ENCODE measurements around the gene TPST2. TPM values are rescaled to one million over a fixed set of nuclear protein-coding genes. Genes with fewer than 3 reads are reported as not detected.
"Not testable (repeated sequence)": the region's sequence is repeated elsewhere in the genome, so short reads cannot be mapped to it uniquely, and the experiment has no call there.

The TPST2 gene
- total and polyA plus RNA-seq, 2 donors, result 14.1 to 27.4 TPM

- no peak for DNase-seq (ENCODE audit: extremely low spot score)
- Histone ChIP-seq H3K36me3 (ENCODE audit: insufficient read depth) (peaks cover 4% of the 10 kb centered on the region), H3K4me3 (ENCODE audit: low read depth, low read length) (no peak overlapping the region), H3K27ac (ENCODE audit: low read depth) (no peak overlapping the region), H3K4me1 (ENCODE audit: insufficient read depth) (no peaks in the 10 kb centered on the region)
- 98% methylated on average over 3 of the region's 3 CpGs for WGBS
Observed at GRCh38 chr22:26536762-26537134, 53.2 kb downstream of the TPST2 start.

GRCh38 chr22:26536056-26536761 lies 53.7 kb downstream of the TPST2 start:
- Histone ChIP-seq H3K4me1 (ENCODE audit: insufficient read depth) (no peaks in the 10 kb centered on the region), H3K4me3 (ENCODE audit: low read depth, low read length) (no peak overlapping the region), H3K27ac (ENCODE audit: low read depth) (no peak overlapping the region), H3K36me3 (ENCODE audit: insufficient read depth) (peaks cover 3% of the 10 kb centered on the region)
- DNase-seq (ENCODE audit: extremely low spot score), result no peak
- 94% methylated on average over 12 of the region's 12 CpGs for WGBS

DNA sequence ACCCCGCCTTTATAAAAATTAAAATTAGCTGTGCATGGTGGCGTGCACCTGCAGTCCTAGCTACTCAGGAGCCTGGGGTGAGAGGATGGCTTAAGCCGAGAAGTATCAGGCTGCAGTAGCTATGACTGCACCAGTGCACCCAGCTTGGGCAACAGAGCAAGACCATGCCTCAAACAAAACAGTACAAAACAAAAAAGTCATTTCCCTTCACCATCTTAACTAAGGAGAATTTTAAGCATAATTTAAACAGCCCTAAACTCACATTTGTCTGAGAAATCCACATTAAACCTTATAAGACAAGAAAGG lies 54.4 kb downstream of the TPST2 start:
- 99% methylated on average over 3 of the region's 3 CpGs for WGBS
- H3K4me3 ChIP-seq (ENCODE audit: low read depth, low read length), result no peak overlapping the region
- H3K27ac ChIP-seq (ENCODE audit: low read depth), result no peak overlapping the region
- DNase-seq (ENCODE audit: extremely low spot score), result no peak
- H3K4me1 ChIP-seq (ENCODE audit: insufficient read depth), result no peaks in the 10 kb centered on the region
- H3K36me3 ChIP-seq (ENCODE audit: insufficient read depth), result peaks cover 3% of the 10 kb centered on the region

- H3K4me1 ChIP-seq (ENCODE audit: insufficient read depth), result no peaks in the 10 kb centered on the region
- whole genome bisulfite sequencing, result 69% methylated on average over 13 of the region's 13 CpGs
- peaks cover 3% of the 10 kb centered on the region for H3K36me3 ChIP-seq (ENCODE audit: insufficient read depth)
- no peak overlapping the region for H3K4me3 ChIP-seq (ENCODE audit: low read depth, low read length)
- no peak overlapping the region for H3K27ac ChIP-seq (ENCODE audit: low read depth)
- DNase-seq (ENCODE audit: extremely low spot score), result no peak
Observed at GRCh38 chr22:26534874-26535602, 54.9 kb downstream of the TPST2 start.

- no peak overlapping the region for H3K27ac ChIP-seq (ENCODE audit: low read depth)
- H3K4me1 ChIP-seq (ENCODE audit: insufficient read depth), result no peaks in the 10 kb centered on the region
- 80% methylated on average over 7 of the region's 7 CpGs for WGBS
- no peak overlapping the region for H3K4me3 ChIP-seq (ENCODE audit: low read depth, low read length)
- peaks cover 3% of the 10 kb centered on the region for H3K36me3 ChIP-seq (ENCODE audit: insufficient read depth)
- no peak for DNase-seq (ENCODE audit: extremely low spot score)
Observed at GRCh38 chr22:26534171-26534855, 55.6 kb downstream of the TPST2 start.

DNA sequence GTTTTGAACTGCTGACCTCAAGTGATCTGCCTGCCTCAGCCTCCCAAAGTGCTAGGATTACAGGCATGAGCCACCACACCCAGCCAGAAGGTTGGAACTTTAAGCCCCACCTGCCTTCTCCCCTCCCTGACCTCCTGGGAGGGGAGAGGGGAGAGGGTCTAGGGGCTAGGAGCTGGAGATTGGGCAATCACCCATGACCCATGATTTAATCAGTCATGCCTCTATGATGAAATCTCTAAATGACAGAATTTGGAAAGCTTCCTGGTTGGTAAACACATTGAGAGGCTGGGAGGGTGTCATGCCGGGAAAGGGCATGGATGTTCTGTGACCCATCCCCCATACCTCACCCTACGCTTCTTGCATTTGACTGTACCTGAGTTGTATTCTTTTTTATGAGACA lies 60.6 kb downstream of the TPST2 start:
- 77% methylated on average over 2 of the region's 2 CpGs for WGBS
- no peak overlapping the region for H3K27ac ChIP-seq (ENCODE audit: low read depth)
- no peak overlapping the region for H3K4me3 ChIP-seq (ENCODE audit: low read depth, low read length)
- no peaks in the 10 kb centered on the region for H3K4me1 ChIP-seq (ENCODE audit: insufficient read depth)
- no peak for DNase-seq (ENCODE audit: extremely low spot score)
- no peaks in the 10 kb centered on the region for H3K36me3 ChIP-seq (ENCODE audit: insufficient read depth)

DNA sequence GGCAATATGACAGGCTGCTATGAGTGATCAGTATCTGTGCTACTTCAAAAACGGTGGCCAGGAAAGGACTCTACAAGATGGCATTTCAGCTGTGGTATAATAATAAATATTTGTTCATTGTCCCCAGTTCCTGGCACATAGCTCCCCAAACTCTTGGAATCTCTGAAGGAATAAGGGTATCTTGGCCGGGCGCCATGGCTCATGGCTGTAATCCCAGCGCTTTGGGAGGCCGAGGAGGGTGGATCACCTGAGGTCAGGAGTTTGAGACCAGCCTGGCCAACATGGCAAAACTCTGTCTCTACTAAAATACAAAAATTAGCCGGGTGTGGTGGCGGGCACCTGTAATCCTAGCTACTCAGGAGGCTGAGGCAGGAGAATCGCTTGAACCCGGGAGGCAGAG lies 61.4 kb downstream of the TPST2 start:
- not testable (repeated sequence) for H3K36me3 ChIP-seq (ENCODE audit: insufficient read depth); DNase-seq (ENCODE audit: extremely low spot score); H3K4me3 ChIP-seq (ENCODE audit: low read depth, low read length); H3K27ac ChIP-seq (ENCODE audit: low read depth); H3K4me1 ChIP-seq (ENCODE audit: insufficient read depth)
- 86% methylated on average over 9 of the region's 9 CpGs for WGBS

- 66% methylated on average over 15 of the region's 15 CpGs for WGBS
Observed at GRCh38 chr22:26527574-26528465, 62.1 kb downstream of the TPST2 start.

DNA sequence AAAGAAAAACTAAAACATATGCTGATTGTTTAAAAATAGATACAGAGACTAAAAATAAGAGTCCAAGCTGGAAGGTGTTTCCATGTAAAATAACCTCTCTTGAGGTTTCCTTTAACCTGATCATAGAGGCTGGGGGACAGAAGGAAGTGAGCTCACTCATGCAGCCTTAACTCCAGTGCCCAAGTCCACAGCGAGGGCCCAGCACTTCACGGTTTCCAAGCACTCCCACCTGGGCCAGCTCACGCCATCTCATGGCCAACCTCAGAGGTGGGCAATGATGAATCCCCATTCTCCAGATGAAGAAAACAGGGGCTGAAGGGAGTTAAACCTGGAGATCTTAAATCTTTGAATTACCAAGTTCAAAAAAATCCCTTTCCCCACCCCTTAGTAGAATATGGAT lies 62.8 kb downstream of the TPST2 start:
- Histone ChIP-seq H3K4me1 (ENCODE audit: insufficient read depth) (no peaks in the 10 kb centered on the region), H3K27ac (ENCODE audit: low read depth) (no peak overlapping the region), H3K4me3 (ENCODE audit: low read depth, low read length) (no peak overlapping the region), H3K36me3 (ENCODE audit: insufficient read depth) (no peaks in the 10 kb centered on the region)
- WGBS, result 78% methylated on average over 3 of the region's 3 CpGs
- no peak for DNase-seq (ENCODE audit: extremely low spot score)

More at GRCh38 chr22:26527574-26528465, 62.1 kb downstream of the TPST2 start:
- H3K36me3 ChIP-seq (ENCODE audit: insufficient read depth), result no peaks in the 10 kb centered on the region
- H3K4me1 ChIP-seq (ENCODE audit: insufficient read depth), result no peaks in the 10 kb centered on the region
- no peak for DNase-seq (ENCODE audit: extremely low spot score)
- no peak overlapping the region for H3K4me3 ChIP-seq (ENCODE audit: low read depth, low read length)
- no peak overlapping the region for H3K27ac ChIP-seq (ENCODE audit: low read depth)

DNA sequence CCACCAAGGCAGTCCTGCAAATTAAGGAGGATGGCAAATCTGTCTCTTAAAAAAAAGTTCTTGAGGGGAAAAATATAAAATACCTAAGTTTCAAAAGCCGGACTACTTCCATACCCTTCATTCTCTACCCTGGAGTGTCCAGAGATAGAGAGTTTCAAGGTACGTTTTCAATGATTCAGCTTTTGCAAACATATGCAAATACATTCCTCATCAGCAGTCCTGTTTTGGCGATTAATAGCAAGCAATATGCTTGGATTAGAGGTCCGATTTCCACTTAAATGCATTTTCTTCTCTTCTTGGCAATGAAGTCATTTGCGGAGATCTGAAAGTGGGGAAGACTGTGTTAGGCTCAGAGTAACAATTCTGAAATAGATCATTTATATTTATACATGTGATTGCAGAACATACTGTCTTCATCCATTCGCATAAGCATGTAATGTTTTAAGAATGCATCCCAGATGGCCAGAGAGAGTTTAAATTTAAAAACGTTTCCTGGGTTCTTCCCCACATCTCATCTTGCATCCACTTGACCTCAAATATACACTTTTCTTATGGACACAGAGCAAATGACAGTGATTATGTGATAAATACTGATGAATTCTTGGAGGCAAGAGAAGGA lies 63.9 kb downstream of the TPST2 start:
- no peaks in the 10 kb centered on the region for H3K4me1 ChIP-seq (ENCODE audit: insufficient read depth)
- no peaks in the 10 kb centered on the region for H3K36me3 ChIP-seq (ENCODE audit: insufficient read depth)
- DNase-seq (ENCODE audit: extremely low spot score), result no peak
- H3K4me3 ChIP-seq (ENCODE audit: low read depth, low read length), result no peak overlapping the region
- 87% methylated on average over 7 of the region's 7 CpGs for WGBS
- no peak overlapping the region for H3K27ac ChIP-seq (ENCODE audit: low read depth)

DNA sequence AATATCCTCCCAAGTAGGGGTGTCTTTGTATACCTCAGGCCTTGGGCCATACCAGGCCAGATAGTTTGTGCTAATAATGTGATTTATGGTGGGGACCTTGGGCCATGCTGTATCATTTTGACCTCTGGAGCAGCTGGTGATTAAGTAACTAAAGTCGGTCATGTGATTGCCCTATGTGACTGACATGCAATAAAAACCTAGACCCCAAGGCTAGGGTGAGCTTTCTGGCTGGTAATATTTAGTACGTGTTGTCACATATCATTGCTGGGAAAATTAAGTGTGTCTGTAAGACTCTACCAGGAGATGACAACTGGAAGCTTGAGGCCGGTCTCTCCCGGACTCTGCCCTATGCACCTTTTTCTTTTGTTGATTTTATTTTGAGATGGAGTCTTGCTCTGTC lies 65.1 kb downstream of the TPST2 start:
- WGBS, result 71% methylated on average over 4 of the region's 4 CpGs
- Histone ChIP-seq H3K4me1 (ENCODE audit: insufficient read depth) (no peaks in the 10 kb centered on the region), H3K36me3 (ENCODE audit: insufficient read depth) (no peaks in the 10 kb centered on the region), H3K27ac (ENCODE audit: low read depth) (no peak overlapping the region), H3K4me3 (ENCODE audit: low read depth, low read length) (no peak overlapping the region)
- DNase-seq (ENCODE audit: extremely low spot score), result no peak

- WGBS, result 88% methylated on average over 4 of the region's 4 CpGs
- Histone ChIP-seq H3K27ac (ENCODE audit: low read depth) (no peak overlapping the region), H3K36me3 (ENCODE audit: insufficient read depth) (no peaks in the 10 kb centered on the region), H3K4me1 (ENCODE audit: insufficient read depth) (no peaks in the 10 kb centered on the region), H3K4me3 (ENCODE audit: low read depth, low read length) (no peak overlapping the region)
- no peak for DNase-seq (ENCODE audit: extremely low spot score)
Observed at GRCh38 chr22:26522592-26522991, 67.3 kb downstream of the TPST2 start.

GRCh38 chr22:26522012-26522411 lies 67.9 kb downstream of the TPST2 start:
- H3K36me3 ChIP-seq (ENCODE audit: insufficient read depth), result no peaks in the 10 kb centered on the region
- DNase-seq (ENCODE audit: extremely low spot score), result no peak
- no peak overlapping the region for H3K27ac ChIP-seq (ENCODE audit: low read depth)
- H3K4me3 ChIP-seq (ENCODE audit: low read depth, low read length), result no peak overlapping the region
- WGBS, result 91% methylated on average over 2 of the region's 2 CpGs
- H3K4me1 ChIP-seq (ENCODE audit: insufficient read depth), result no peaks in the 10 kb centered on the region

Data from urinary bladder (tissue), 4 donors.